H1 (cell line): ENCODE measurements around the gene TMEM130. TPM values are rescaled to one million over a fixed set of nuclear protein-coding genes. Genes with fewer than 3 reads are reported as not detected.

Experiments
- CTCF ChIA-PET: fragments of 300-600 bp; sonication (Branson Sonifier 250); formaldehyde crosslinking; loops from one replicate; lab custom pipeline; 2021; ENCODE audit not compliant: partially characterized antibody; lab: Charles Lee
- POLR2A ChIA-PET: fragments of 300-600 bp; sonication (Branson Sonifier 250); formaldehyde crosslinking; loops from one replicate; lab custom pipeline; 2021; ENCODE audit warnings: inconsistent platforms; ENCODE audit not compliant: partially characterized antibody; lab: Charles Lee
- DNase-seq, 2 experiments: peaks; one replicate each; pipeline versions ENCODE4 v3.0.0 to v3.0.0-alpha.2; 2010 to 2022; ENCODE audit warnings: low spot score in 2 of 2, low read depth in 1 of 2, mixed read lengths in 1 of 2
- FAIRE-seq: peaks from 2 replicates; lab custom pipeline; 2011; peaks lifted over from hg19 to GRCh38; lab: Jason Lieb, UNC
- H2AFZ ChIP-seq: 2 replicates; pipeline ENCODE4 v1.8.1; 2012; ENCODE audit warnings: low read length, inconsistent platforms
- H2AK5ac ChIP-seq: 2 replicates; pipeline ENCODE4 v1.6.1; 2013; ENCODE audit warnings: low read depth, low read length
- H2BK120ac ChIP-seq: replicated peaks from 2 replicates; pipeline ENCODE3; 2013; ENCODE audit warnings: low read depth, low read length, inconsistent platforms
- H2BK12ac ChIP-seq: 2 replicates; pipeline ENCODE4 v1.6.1; 2013; ENCODE audit warnings: low read depth, low read length
- H2BK15ac ChIP-seq: 2 replicates; pipeline ENCODE4 v1.6.1; 2013; ENCODE audit warnings: low read length
- H2BK20ac ChIP-seq: 2 replicates; pipeline ENCODE4 v1.6.1; 2013; ENCODE audit warnings: low read length
- H2BK5ac ChIP-seq: 2 replicates; pipeline ENCODE4 v1.6.1; 2013; ENCODE audit warnings: low read depth, low read length
- H3K14ac ChIP-seq: 2 replicates; pipeline ENCODE4 v1.6.1; 2013; ENCODE audit warnings: inconsistent platforms; ENCODE audit not compliant: insufficient read length
- H3K18ac ChIP-seq: 2 replicates; pipeline ENCODE4 v1.6.1; 2013; ENCODE audit warnings: low read length; ENCODE audit errors: extremely low read depth
- H3K23ac ChIP-seq: 2 replicates; pipeline ENCODE4 v1.6.1; 2013; ENCODE audit warnings: inconsistent platforms; ENCODE audit not compliant: insufficient read length
- H3K23me2 ChIP-seq: 2 replicates; pipeline ENCODE4 v1.6.1; 2013; ENCODE audit warnings: low read depth, low read length
- H3K27ac ChIP-seq: 2 replicates; pipeline ENCODE4 v1.6.1; 2011; ENCODE audit warnings: low read depth, low read length, inconsistent platforms
- H3K27me3 ChIP-seq, 4 experiments: replicated peaks in 1 of 4; 1 replicate in 1 of 4; 2 replicates in 3 of 4; pipeline versions ENCODE4 v1.6.1 to v1.8.1; 2011 to 2013; ENCODE audit warnings: low read length in 3 of 4, mild to moderate bottlenecking in 3 of 4, inconsistent platforms in 2 of 4, mixed read lengths in 2 of 4, moderate library complexity in 1 of 4; ENCODE audit not compliant: control insufficient read depth in 3 of 4, insufficient read depth in 3 of 4; ENCODE audit errors: extremely low read depth in 1 of 4
- H3K36me3 ChIP-seq, 4 experiments: 2 replicates each; pipeline versions ENCODE4 v1.6.1 to v1.8.1; 2011 to 2013; ENCODE audit warnings: mild to moderate bottlenecking in 4 of 4, low read length in 3 of 4, moderate library complexity in 2 of 4, control low read depth in 1 of 4, inconsistent platforms in 1 of 4; ENCODE audit not compliant: insufficient read depth in 4 of 4, control insufficient read depth in 2 of 4
- H3K4ac ChIP-seq: replicated peaks from 2 replicates; pipeline ENCODE3; 2013; ENCODE audit warnings: low read length, low read depth, mixed read lengths, inconsistent platforms; ENCODE audit not compliant: insufficient read length
- H3K4me1 ChIP-seq, 4 experiments: replicated peaks in 1 of 4; 1 replicate in 1 of 4; 2 replicates in 3 of 4; pipeline versions ENCODE4 v1.6.1 to v1.8.1; 2011 to 2013; ENCODE audit warnings: low read length in 3 of 4, inconsistent platforms in 2 of 4, mixed read lengths in 1 of 4; ENCODE audit not compliant: insufficient read depth in 4 of 4, control insufficient read depth in 3 of 4
- H3K4me2 ChIP-seq, 2 experiments: 2 replicates each; pipeline versions ENCODE4 v1.6.1 to v1.8.1; 2011 to 2013; ENCODE audit warnings: low read depth in 2 of 2, low read length in 2 of 2, control low read depth in 1 of 2, inconsistent platforms in 1 of 2, mild to moderate bottlenecking in 1 of 2; ENCODE audit not compliant: insufficient read depth in 1 of 2
- H3K4me3 ChIP-seq, 4 experiments: fragments of 200-600, 300-600 bp in 1 of 4; sonication (generic), shearing (Covaris generic), sonication (Bioruptor Twin) in 1 of 4; 2 replicates each; pipeline versions ENCODE4 v1.5.1 to v1.8.1; 2011 to 2016; ENCODE audit warnings: low read length in 4 of 4, low read depth in 3 of 4, control low read depth in 2 of 4, inconsistent platforms in 2 of 4, mild to moderate bottlenecking in 2 of 4, mixed read lengths in 1 of 4, moderate library complexity in 1 of 4; ENCODE audit not compliant: insufficient read depth in 2 of 4; ENCODE audit errors: extremely low read depth in 1 of 4
- H3K56ac ChIP-seq: replicated peaks from 2 replicates; pipeline ENCODE3; 2013; ENCODE audit warnings: low read depth, mild to moderate bottlenecking, mixed read lengths, low read length, inconsistent platforms; ENCODE audit not compliant: insufficient read length
- H3K79me1 ChIP-seq: 2 replicates; pipeline ENCODE4 v1.6.1; 2013; ENCODE audit warnings: low read depth, low read length, control low read depth
- H3K79me2 ChIP-seq, 2 experiments: 2 replicates each; pipeline versions ENCODE4 v1.6.1 to v1.8.1; 2012 to 2013; ENCODE audit warnings: low read length in 2 of 2, mild to moderate bottlenecking in 2 of 2, inconsistent platforms in 1 of 2; ENCODE audit not compliant: insufficient read depth in 2 of 2, control insufficient read depth in 1 of 2
- H3K9ac ChIP-seq, 4 experiments: replicated peaks in 1 of 4; 1 replicate in 1 of 4; 2 replicates in 3 of 4; pipeline versions ENCODE4 v1.6.1 to v1.8.1; 2011 to 2013; ENCODE audit warnings: low read depth in 3 of 4, low read length in 3 of 4, control low read depth in 2 of 4, mild to moderate bottlenecking in 2 of 4, moderate library complexity in 2 of 4, inconsistent platforms in 1 of 4; ENCODE audit errors: extremely low read depth in 1 of 4
- H3K9me3 ChIP-seq, 2 experiments: 2 replicates each; pipeline versions ENCODE4 v1.6.1 to v1.8.1; 2012 to 2013; ENCODE audit warnings: mild to moderate bottlenecking in 2 of 2, moderate library complexity in 2 of 2, control low read depth in 1 of 2, inconsistent platforms in 1 of 2, low read depth in 1 of 2, low read length in 1 of 2, mixed read lengths in 1 of 2; ENCODE audit not compliant: insufficient read depth in 2 of 2
- H4K20me1 ChIP-seq, 2 experiments: replicated peaks in 1 of 2; 2 replicates each; pipeline versions ENCODE3 to v1.8.1; 2011 to 2013; ENCODE audit warnings: inconsistent platforms in 2 of 2, low read length in 2 of 2, mild to moderate bottlenecking in 1 of 2; ENCODE audit not compliant: insufficient read depth in 2 of 2, control insufficient read depth in 1 of 2
- H4K5ac ChIP-seq: 2 replicates; pipeline ENCODE4 v1.6.1; 2013; ENCODE audit warnings: low read length, low read depth, mixed read lengths, inconsistent platforms; ENCODE audit not compliant: insufficient read length
- H4K8ac ChIP-seq: 2 replicates; pipeline ENCODE4 v1.8.0; 2013; ENCODE audit warnings: mild to moderate bottlenecking, moderate library complexity, low read length, inconsistent platforms; ENCODE audit not compliant: insufficient read depth; ENCODE audit errors: extremely low read depth
- H4K91ac ChIP-seq: replicated peaks from 2 replicates; pipeline ENCODE3; 2013; ENCODE audit warnings: low read length, mixed read lengths, inconsistent platforms; ENCODE audit not compliant: insufficient read length
- GABPA ChIP-seq: IDR thresholded peaks from 2 replicates; pipeline ENCODE4 v1.6.1; 2011; ENCODE audit warnings: mild to moderate bottlenecking, low read length, moderate library complexity, borderline replicate concordance; ENCODE audit not compliant: insufficient read depth
- KDM5A ChIP-seq: fragments of 200-600 bp; IDR thresholded peaks from 2 replicates; pipeline ENCODE4 v1.7.1; 2012; ENCODE audit warnings: mild to moderate bottlenecking, low read length, inconsistent platforms, mixed read lengths
- SIN3A ChIP-seq, 2 experiments: IDR thresholded peaks in 1 of 2; conservative IDR thresholded peaks in 1 of 2; 2 replicates each; pipeline ENCODE4 v1.6.1; 2011 to 2012; ENCODE audit warnings: low read length in 2 of 2, improper control_type of control experiment in 1 of 2, low read depth in 1 of 2, mild to moderate bottlenecking in 1 of 2
- SP1 ChIP-seq: IDR thresholded peaks from 2 replicates; pipeline ENCODE4 v1.6.1; 2011; ENCODE audit warnings: low read depth, low read length
- SRF ChIP-seq: IDR thresholded peaks from 2 replicates; pipeline ENCODE4 v1.6.1; 2011; ENCODE audit warnings: mild to moderate bottlenecking, low read depth, low read length, moderate library complexity
- SUZ12 ChIP-seq: fragments of 200-600 bp; sonication (generic); IDR thresholded peaks from 2 replicates; pipeline ENCODE4 v1.6.1; 2012; ENCODE audit warnings: mild to moderate bottlenecking, inconsistent platforms, low read length, moderate library complexity, mixed read lengths
- WGBS, 2 experiments: shearing (Covaris generic) in 1 of 2; methylation state at CpG; one replicate each; pipeline versions ENCODE4 v1.1.6 to v1.1.7; 2013 to 2015; ENCODE audit warnings: low lambda C conversion rate in 2 of 2, mixed read lengths in 2 of 2, inconsistent platforms in 1 of 2, low coverage in 1 of 2, missing lambda C conversion rate in 1 of 2; ENCODE audit not compliant: insufficient replicate concordance in 2 of 2, insufficient coverage in 1 of 2, insufficient read length in 1 of 2; ENCODE audit errors: extremely low coverage in 1 of 2, missing lambda C conversion rate in 1 of 2; 5-methylcytosine and 5-hydroxymethylcytosine counted together
- polyA plus RNA-seq, 7 experiments: library from polyadenylated mRNA; depleted of rRNA in 3 of 7; stranded (reverse) in 5 of 7; unstranded in 2 of 7; fragments of >200 nt in 5 of 7; fragments of 200-250 nt in 2 of 7; gene quantifications; 1 replicate in 5 of 7; 2 replicates in 1 of 7; 4 replicates in 1 of 7; pipeline versions ENCODE4 v1.2.1 to v1.2.3, GENCODE V29; 2011 to 2013; ENCODE audit warnings: missing spikeins in 2 of 7, mixed read lengths in 2 of 7
- total RNA-seq: library from RNA; stranded (reverse); fragmentation: NEBNext Ultra II Directional; extraction: Animal tissue kit (Norgen Biotek cat#: 25700); gene quantifications from 2 replicates; pipeline ENCODE4 v1.2.1, GENCODE V29; 2021
- TF ChIP-seq, protein P1 (sequence below), 3 experiments: IDR thresholded peaks; 1 replicate in 2 of 3; 2 replicates in 1 of 3; pipeline versions ENCODE4 v1.5.1 to v1.6.1; 2011; ENCODE audit warnings: low read length in 3 of 3, mild to moderate bottlenecking in 3 of 3, inconsistent platforms in 2 of 3, low read depth in 1 of 3, moderate library complexity in 1 of 3; ENCODE audit not compliant: insufficient read depth in 1 of 3; ENCODE audit errors: control extremely low read depth in 1 of 3

TMEM130 gene
- total and polyA plus RNA-seq, 2 of the 8 experiments (the other 6 are each of a cell fraction or from before 2014, with no cell fraction given), result 2.9 to 6.6 TPM

- Histone ChIP-seq H3K4ac (no peak overlapping the region), H3K36me3 (peaks cover 1 to 31% (median 26%) of the 10 kb centered on the region in 4 experiments), H2AFZ (no peak overlapping the region), H3K18ac (no peak overlapping the region), H2BK120ac (no peak overlapping the region), H3K4me2 (peak overlapping the region; percentile 73 to 96), H3K4me3 (peak overlapping the region; percentile 74 to 99 (median 80)), H2BK12ac (no peak overlapping the region), H3K9ac (peak overlapping the region; percentile 52 to 67 (median 58); a peak in 6 of 7 replicates), H4K91ac (no peak overlapping the region), H3K79me1 (peaks cover 5% of the 10 kb centered on the region), H2BK5ac (no peak overlapping the region), H2BK15ac (no peak overlapping the region), H4K8ac (no peak overlapping the region), H2AK5ac (no peak overlapping the region), H3K79me2 (peaks cover 12 to 23% of the 10 kb centered on the region in 2 experiments), H2BK20ac (no peak overlapping the region), H3K9me3 (no peaks in the 10 kb centered on the region), H3K23me2 (peaks cover 6% of the 10 kb centered on the region), H3K4me1 (peaks cover 0 to 13% (median 5%) of the 10 kb centered on the region in 4 experiments; a peak in 5 of 7 replicates), H4K20me1 (peaks cover 6 to 14% of the 10 kb centered on the region in 2 experiments), H3K27ac (0 out of 2 replicates have a peak overlapping the region, but pooled peaks have one; percentile 29), H3K27me3 (no peaks in the 10 kb centered on the region), H4K5ac (no peak overlapping the region), H3K56ac (peak overlapping the region; percentile 32), H3K14ac (no peak overlapping the region), H3K23ac (no peak overlapping the region)
- ChIA-PET POLR2A (interaction anchor here (0.6 to 1.9 kb wide), 7 partner anchors 9 to 529 kb away, joined by 3 to 12 read pairs (median 3); partner anchors contain the start of genes BUD31, PDAP1 and TMEM130), CTCF (interaction anchor here (0.6 to 2.4 kb wide), 18 partner anchors 8 to 1867 kb away, joined by 3 to 9 read pairs (median 3); no protein-coding TSS in a partner anchor)
- FAIRE-seq, result no peak
- 30% methylated on average over 23 of the region's 29 CpGs; no CpG with 5 or more reads in 1 of the 2 experiments for WGBS, 2 experiments
- peak in 1 of 2 experiments; percentile 50 for DNase-seq
- TF ChIP-seq GABPA, result no peak
- TF ChIP-seq SUZ12, result no peak
- TF ChIP-seq SIN3A (conservative IDR thresholded peaks at IDR 0.05 in 1 of 2, IDR thresholded peaks at IDR 0.05 in 1 of 2; ENCODE audit: low read depth in 1 of 2, low read length in 2 of 2), result 0 out of 4 replicates have a peak, but pooled peaks of 1 of the 2 experiments have one; percentile 21
- TF ChIP-seq SRF, result no peak
- TF ChIP-seq SP1, result no peak
- TF ChIP-seq, protein P1, sequence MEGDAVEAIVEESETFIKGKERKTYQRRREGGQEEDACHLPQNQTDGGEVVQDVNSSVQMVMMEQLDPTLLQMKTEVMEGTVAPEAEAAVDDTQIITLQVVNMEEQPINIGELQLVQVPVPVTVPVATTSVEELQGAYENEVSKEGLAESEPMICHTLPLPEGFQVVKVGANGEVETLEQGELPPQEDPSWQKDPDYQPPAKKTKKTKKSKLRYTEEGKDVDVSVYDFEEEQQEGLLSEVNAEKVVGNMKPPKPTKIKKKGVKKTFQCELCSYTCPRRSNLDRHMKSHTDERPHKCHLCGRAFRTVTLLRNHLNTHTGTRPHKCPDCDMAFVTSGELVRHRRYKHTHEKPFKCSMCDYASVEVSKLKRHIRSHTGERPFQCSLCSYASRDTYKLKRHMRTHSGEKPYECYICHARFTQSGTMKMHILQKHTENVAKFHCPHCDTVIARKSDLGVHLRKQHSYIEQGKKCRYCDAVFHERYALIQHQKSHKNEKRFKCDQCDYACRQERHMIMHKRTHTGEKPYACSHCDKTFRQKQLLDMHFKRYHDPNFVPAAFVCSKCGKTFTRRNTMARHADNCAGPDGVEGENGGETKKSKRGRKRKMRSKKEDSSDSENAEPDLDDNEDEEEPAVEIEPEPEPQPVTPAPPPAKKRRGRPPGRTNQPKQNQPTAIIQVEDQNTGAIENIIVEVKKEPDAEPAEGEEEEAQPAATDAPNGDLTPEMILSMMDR (IDR thresholded peaks at IDR 0.05; ENCODE audit: control extremely low read depth in 1 of 3, insufficient read depth in 1 of 3, low read depth in 1 of 3, low read length in 3 of 3), result peak in 1 of 3 experiments; percentile 21; a peak in 2 of 4 replicates
- no peak for TF ChIP-seq KDM5A
Observed at GRCh38 chr7:98879198-98879978, 9.6 kb upstream of the TMEM130 start.
